Sigmoid colon (tissue), 7 donors: Measurements from ENCODE around the gene MACROH2A1. TPM values are rescaled to one million over a fixed set of nuclear protein-coding genes. Genes with fewer than 3 reads are reported as not detected.

Experiments
- DNase-seq: peaks from one replicate; pipeline ENCODE4 v3.0.0-alpha.2; 2019
- H3K27ac ChIP-seq, 4 donors: fragments of 200-600 bp; sonication (generic); one replicate each; pipeline ENCODE4 v1.5.1; 2016 to 2019; ENCODE audit warnings: mild to moderate bottlenecking in 1 of 4
- H3K27me3 ChIP-seq, 3 donors: fragments of 200-600 bp; sonication (generic); one replicate each; pipeline ENCODE4 v1.5.1; 2019; ENCODE audit warnings: mild to moderate bottlenecking in 1 of 3
- H3K36me3 ChIP-seq, 4 donors: fragments of 200-600 bp; sonication (generic); one replicate each; pipeline ENCODE4 v1.5.1; 2016 to 2019
- H3K4me1 ChIP-seq, 4 donors: fragments of 200-600 bp; sonication (generic); one replicate each; pipeline ENCODE4 v1.5.1; 2017 to 2019
- H3K4me3 ChIP-seq, 4 donors: fragments of 200-600 bp; sonication (generic); one replicate each; pipeline ENCODE4 v1.5.1; 2017 to 2019; ENCODE audit warnings: mild to moderate bottlenecking in 2 of 4, moderate library complexity in 1 of 4
- H3K9me3 ChIP-seq, 4 donors: fragments of 200-600 bp in 3 of 4; sonication (generic) in 3 of 4; one replicate each; pipeline versions ENCODE4 v1.5.1 to v1.6.1; 2013 to 2019
- EP300 ChIP-seq, 4 donors: sonication (generic); formaldehyde crosslinking; IDR thresholded peaks; one replicate each; pipeline ENCODE4 v1.6.1; 2017; ENCODE audit warnings: antibody characterized with exemption in 4 of 4
- POLR2A ChIP-seq, 2 donors: fragments of 450-650 bp; IDR thresholded peaks; one replicate each; pipeline ENCODE4 v1.6.1; 2016; ENCODE audit warnings: antibody characterized with exemption in 2 of 2, mild to moderate bottlenecking in 2 of 2, moderate library complexity in 2 of 2
- POLR2AphosphoS5 ChIP-seq, 4 donors: sonication (generic); formaldehyde crosslinking; IDR thresholded peaks; one replicate each; pipeline ENCODE4 v1.6.1; 2017; ENCODE audit warnings: antibody characterized with exemption in 4 of 4
- WGBS, 2 donors: extraction: QIAGEN DNeasy Blood & Tissue Kit; methylation state at CpG; one replicate each; pipeline ENCODE4 v1.1.7; 2013; 5-methylcytosine and 5-hydroxymethylcytosine counted together
- intact Hi-C: fragments of 100-400 bp; cut with DNase I; formaldehyde crosslinking; loops from one replicate; pipeline ENCODE4 v1.15.1; 2023
- polyA plus RNA-seq, 3 donors: library from polyadenylated mRNA; stranded (reverse); fragments of 200-250 nt; gene quantifications; one replicate each; pipeline ENCODE4 v1.2.3, GENCODE V29; 2013
- total RNA-seq, 4 donors: library from RNA; depleted of rRNA; stranded (reverse); fragments of >200 nt; gene quantifications; one replicate each; pipeline ENCODE4 v1.1.0, GENCODE V29; 2016
- TF ChIP-seq, protein P1 (sequence below), 4 experiments: fragments of 450-650 bp in 3 of 4; fragments of 200-600 bp in 1 of 4; IDR thresholded peaks; one replicate each; pipeline ENCODE4 v1.5.1; 2016 to 2019; ENCODE audit warnings: antibody characterized with exemption in 4 of 4, mild to moderate bottlenecking in 3 of 4, moderate library complexity in 2 of 4
- donor health status: healthy with polysubstance abuse.
- donor health status: Bipolar disorder and iron deficiency.
- donor health status: healthy.

Gene MACROH2A1
- total and polyA plus RNA-seq, 7 donors, result 123 to 202 (median 175) TPM

GRCh38 chr5:135426102-135427082, 27.4 kb upstream of the MACROH2A1 start:
- no peak overlapping the region for H3K4me3 ChIP-seq
- H3K36me3 ChIP-seq, result no peaks in the 10 kb centered on the region
- peaks cover 0 to 9% (median 2%) of the 10 kb centered on the region in 4 donors for H3K4me1 ChIP-seq
- TF ChIP-seq, protein P1, sequence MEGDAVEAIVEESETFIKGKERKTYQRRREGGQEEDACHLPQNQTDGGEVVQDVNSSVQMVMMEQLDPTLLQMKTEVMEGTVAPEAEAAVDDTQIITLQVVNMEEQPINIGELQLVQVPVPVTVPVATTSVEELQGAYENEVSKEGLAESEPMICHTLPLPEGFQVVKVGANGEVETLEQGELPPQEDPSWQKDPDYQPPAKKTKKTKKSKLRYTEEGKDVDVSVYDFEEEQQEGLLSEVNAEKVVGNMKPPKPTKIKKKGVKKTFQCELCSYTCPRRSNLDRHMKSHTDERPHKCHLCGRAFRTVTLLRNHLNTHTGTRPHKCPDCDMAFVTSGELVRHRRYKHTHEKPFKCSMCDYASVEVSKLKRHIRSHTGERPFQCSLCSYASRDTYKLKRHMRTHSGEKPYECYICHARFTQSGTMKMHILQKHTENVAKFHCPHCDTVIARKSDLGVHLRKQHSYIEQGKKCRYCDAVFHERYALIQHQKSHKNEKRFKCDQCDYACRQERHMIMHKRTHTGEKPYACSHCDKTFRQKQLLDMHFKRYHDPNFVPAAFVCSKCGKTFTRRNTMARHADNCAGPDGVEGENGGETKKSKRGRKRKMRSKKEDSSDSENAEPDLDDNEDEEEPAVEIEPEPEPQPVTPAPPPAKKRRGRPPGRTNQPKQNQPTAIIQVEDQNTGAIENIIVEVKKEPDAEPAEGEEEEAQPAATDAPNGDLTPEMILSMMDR (IDR thresholded peaks at IDR 0.05), result peak in 3 of 4 experiments; percentile 15 to 34 (median 32)
- TF ChIP-seq POLR2AphosphoS5 (IDR thresholded peaks at IDR 0.05), result no peak
- peaks cover 0 to 7% (median 2%) of the 10 kb centered on the region in 4 donors for H3K9me3 ChIP-seq
- no peak for DNase-seq
- H3K27ac ChIP-seq, result no peak overlapping the region
- H3K27me3 ChIP-seq, result no peaks in the 10 kb centered on the region
- WGBS, 2 donors, result 36 to 45% methylated on average over 7 of the region's 7 CpGs
- intact Hi-C loops, result no loop called here

GRCh38 chr5:135425641-135426040, 26.6 kb upstream of the MACROH2A1 start:
- no peaks in the 10 kb centered on the region for H3K36me3 ChIP-seq
- H3K4me3 ChIP-seq, result no peak overlapping the region
- DNase-seq, result no peak
- no peaks in the 10 kb centered on the region for H3K27me3 ChIP-seq
- peaks cover 0 to 7% (median 2%) of the 10 kb centered on the region in 4 donors for H3K9me3 ChIP-seq
- WGBS, 2 donors, result 34 to 46% methylated on average over 2 of the region's 2 CpGs
- intact Hi-C loops, result no loop called here
- no peak for TF ChIP-seq POLR2A (IDR thresholded peaks at IDR 0.05)
- no peak for TF ChIP-seq EP300 (IDR thresholded peaks at IDR 0.05)
- TF ChIP-seq, protein P1 (IDR thresholded peaks at IDR 0.05), result no peak
- TF ChIP-seq POLR2AphosphoS5 (IDR thresholded peaks at IDR 0.05), result no peak
- H3K27ac ChIP-seq, result no peak overlapping the region
- H3K4me1 ChIP-seq, result peaks cover 0 to 9% (median 2%) of the 10 kb centered on the region in 4 donors

- no peak overlapping the region for H3K27ac ChIP-seq
- WGBS, 2 donors, result 83 to 95% methylated on average over 1 of the region's 1 CpG
- peaks cover 0 to 4% (median 2%) of the 10 kb centered on the region in 4 donors for H3K9me3 ChIP-seq
- DNase-seq, result no peak
- intact Hi-C loops, result no loop called here
- TF ChIP-seq POLR2A (IDR thresholded peaks at IDR 0.05) (no peak), POLR2AphosphoS5 (IDR thresholded peaks at IDR 0.05) (no peak)
- TF ChIP-seq, protein P1 (IDR thresholded peaks at IDR 0.05), result no peak
- H3K4me1 ChIP-seq, result no peaks in the 10 kb centered on the region
- H3K27me3 ChIP-seq, result no peaks in the 10 kb centered on the region
- no peak overlapping the region for H3K4me3 ChIP-seq
- no peaks in the 10 kb centered on the region for H3K36me3 ChIP-seq
Observed at GRCh38 chr5:135423846-135424168, 24.8 kb upstream of the MACROH2A1 start.

DNA sequence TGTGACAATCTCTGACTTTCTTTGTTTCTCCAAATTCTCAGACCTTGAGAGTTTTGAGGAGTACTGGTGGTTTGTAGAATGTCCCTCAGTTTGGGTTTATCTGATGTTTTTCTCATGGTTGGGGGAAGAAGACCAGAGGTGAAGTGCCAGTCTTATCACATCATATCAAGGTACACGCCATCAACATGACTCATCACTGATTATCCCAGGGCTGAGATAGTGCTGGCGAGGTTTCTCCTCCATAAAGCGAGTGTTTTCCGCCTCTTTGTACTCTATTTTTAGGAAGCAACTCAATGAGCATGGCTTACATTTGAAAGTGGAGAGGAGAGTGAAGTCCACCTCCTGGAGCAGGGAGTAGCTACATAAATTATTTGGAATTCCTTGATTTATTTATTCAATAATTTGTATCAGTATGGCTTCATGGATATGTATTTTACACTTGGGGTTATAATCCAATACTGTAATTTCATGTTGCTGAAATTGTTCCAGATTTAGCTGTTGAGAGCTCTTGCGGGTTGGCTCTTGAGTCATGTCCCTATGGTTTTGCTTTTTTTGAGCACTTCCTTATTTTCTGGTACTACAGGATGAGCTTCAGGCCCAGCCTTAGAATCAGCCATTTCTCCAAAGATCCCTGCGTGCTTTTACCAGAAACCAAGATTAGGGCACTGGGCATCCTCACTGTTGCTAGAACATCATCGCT, 24.3 kb upstream of the MACROH2A1 start:
- H3K27me3 ChIP-seq, result no peaks in the 10 kb centered on the region
- WGBS, 2 donors, result 53 to 68% methylated on average over 7 of the region's 7 CpGs
- no peaks in the 10 kb centered on the region for H3K36me3 ChIP-seq
- no peaks in the 10 kb centered on the region for H3K9me3 ChIP-seq
- TF ChIP-seq POLR2AphosphoS5 (IDR thresholded peaks at IDR 0.05), result no peak
- TF ChIP-seq, protein P1 (IDR thresholded peaks at IDR 0.05), result no peak
- TF ChIP-seq EP300 (IDR thresholded peaks at IDR 0.05), result no peak
- no peak for TF ChIP-seq POLR2A (IDR thresholded peaks at IDR 0.05)
- no peak overlapping the region for H3K27ac ChIP-seq
- no peak for DNase-seq
- no peaks in the 10 kb centered on the region for H3K4me1 ChIP-seq
- no peak overlapping the region for H3K4me3 ChIP-seq
- intact Hi-C loops, result no loop called here
